SHP77 treated with DMSO at 0.1 percent for 48 hours (cell line): ENCODE measurements around the gene XIRP1.

Source experiments
- DNase-seq: peaks from one replicate; lab custom pipeline; 2025; lab: John Stamatoyannopoulos, UW

XIRP1 gene

DNA sequence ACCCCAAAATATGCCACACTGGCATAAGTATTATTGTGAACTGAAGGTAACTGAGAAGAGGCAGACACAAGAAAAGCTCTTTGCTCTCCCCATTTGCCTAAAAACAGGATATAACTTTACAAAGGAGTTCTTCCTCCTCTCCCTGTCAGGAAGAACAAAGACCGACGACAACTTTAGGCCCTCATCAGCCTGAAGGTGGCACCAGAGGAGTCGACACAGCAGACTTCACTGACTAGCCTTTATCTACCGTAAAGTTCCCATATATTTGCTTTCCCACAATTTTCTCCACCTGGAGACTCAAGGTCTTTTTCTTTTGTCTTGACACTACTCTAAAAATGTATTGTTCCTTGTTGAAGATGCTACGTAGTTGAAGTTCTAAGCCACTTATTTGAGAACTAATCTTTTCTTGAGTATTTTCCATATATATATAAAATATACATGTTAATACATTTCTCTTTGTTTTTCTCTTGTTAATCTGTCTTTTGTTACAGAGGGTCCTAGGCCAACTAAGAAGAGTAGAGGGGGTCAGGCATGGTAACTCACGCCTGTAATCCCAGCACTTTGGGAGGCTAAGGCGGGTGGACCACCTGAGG, 16.2 kb upstream of the XIRP1 start:
- DNase-seq = peak; percentile 62

- DNase-seq = peak; percentile 40
Measured at GRCh38 chr3:39207361-39208186, 15.2 kb upstream of the XIRP1 start.

- no peak for DNase-seq
Measured at GRCh38 chr3:39205919-39206516, 13.6 kb upstream of the XIRP1 start.

GRCh38 chr3:39205131-39205530, 12.7 kb upstream of the XIRP1 start:
- DNase-seq = no peak

DNA sequence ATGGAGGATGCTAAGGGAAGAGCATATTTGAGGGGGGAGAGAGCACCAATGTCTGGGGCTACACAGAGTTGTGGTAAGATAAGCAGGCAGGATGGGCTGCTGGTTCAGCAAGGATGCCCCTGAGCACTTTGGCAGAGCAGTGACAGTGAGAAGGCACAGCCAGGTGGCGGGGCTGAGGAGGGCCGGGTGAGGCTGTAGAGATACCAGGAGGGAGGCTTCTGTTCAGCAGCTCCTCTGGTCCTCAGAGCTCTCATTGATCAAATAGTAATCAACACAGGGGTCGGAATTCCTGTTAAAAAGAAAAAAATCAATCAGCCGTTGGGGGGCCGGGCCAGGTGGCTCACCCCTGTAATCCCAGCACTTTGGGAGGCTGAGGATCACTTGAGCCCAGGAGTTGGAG, 11.5 kb upstream of the XIRP1 start:
- no peak for DNase-seq

GRCh38 chr3:39203402-39203801, 11.0 kb upstream of the XIRP1 start:
- no peak for DNase-seq

- no peak for DNase-seq
Measured at GRCh38 chr3:39202094-39202493, 9.7 kb upstream of the XIRP1 start.

DNA sequence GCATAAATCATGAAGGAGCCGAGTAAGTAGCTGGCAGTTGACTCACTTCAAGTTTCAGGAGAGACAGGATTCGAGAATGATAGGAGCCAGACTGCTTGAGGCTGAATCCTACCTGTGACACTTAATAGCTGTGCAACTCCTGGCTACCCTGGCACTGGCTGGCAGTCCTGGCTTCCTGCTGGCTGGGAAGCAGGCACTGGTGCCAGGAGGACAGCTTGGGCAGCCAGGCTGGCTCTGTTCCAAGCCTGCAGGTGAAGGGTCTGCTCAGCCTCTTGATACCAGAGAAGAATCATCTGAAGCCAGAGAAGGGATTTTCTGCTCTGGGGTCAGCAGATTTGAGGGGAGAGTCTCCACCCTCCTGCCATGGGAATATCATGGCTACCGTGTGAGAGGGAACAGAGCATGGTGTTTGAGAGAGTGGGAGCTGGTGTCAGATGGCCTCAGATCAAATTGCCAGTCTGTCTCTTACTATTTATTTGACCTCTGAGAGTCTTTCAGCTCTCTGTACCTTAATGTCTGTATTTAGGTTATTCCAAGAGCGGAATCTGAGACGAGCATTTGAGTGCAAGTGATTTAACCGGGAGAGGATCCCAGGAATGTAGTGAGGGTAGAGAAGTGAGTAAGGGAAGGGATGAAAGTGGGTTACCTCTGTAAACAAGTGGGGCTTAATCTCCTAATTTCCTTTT, 4.4 kb upstream of the XIRP1 start:
- no peak for DNase-seq

- no peak for DNase-seq
Measured at GRCh38 chr3:39196034-39196433, 3.6 kb upstream of the XIRP1 start.

DNA sequence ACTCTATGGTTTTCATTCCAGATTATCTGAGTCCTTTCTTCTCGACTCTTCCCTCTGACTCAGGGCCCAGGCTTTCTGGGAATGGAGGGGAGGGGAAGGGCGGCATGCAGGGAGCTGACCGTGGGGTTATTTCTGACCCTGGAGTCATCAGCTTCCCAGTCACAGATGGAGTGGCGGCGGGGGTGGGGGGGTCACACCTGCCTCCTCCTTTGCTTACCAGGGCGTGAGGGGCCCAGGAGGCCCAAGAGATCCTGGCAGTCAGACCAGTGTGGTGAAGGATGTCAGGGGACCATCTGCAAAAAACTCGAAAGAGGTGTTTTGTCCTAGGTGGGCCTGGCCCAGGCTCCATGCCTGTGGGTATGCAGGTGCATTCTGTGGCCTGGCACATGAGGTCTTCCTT, 996 bp upstream of the XIRP1 start:
- no peak for DNase-seq

DNA sequence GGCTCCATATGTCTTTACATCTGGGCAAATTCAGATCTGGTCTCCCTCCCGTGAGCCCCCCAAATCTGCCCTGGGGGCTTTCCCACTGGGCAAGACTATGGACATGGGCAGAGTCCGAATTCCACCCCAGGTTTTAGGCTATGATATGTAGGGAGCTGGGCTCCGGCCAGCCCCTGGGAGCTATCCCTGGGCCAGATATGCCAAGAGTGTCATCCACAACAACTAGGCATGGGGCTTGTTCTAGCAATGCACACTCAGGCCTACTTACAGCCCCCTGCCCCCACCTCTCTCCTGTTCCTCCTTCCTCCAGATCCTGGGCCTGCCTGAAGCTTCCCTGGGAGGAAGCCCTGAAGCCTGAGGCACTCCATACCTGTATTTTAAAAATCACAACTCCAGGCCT, 622 bp downstream of the XIRP1 start:
- DNase-seq = no peak

GRCh38 chr3:39191111-39191510, 1.3 kb downstream of the XIRP1 start:
- no peak for DNase-seq

DNA sequence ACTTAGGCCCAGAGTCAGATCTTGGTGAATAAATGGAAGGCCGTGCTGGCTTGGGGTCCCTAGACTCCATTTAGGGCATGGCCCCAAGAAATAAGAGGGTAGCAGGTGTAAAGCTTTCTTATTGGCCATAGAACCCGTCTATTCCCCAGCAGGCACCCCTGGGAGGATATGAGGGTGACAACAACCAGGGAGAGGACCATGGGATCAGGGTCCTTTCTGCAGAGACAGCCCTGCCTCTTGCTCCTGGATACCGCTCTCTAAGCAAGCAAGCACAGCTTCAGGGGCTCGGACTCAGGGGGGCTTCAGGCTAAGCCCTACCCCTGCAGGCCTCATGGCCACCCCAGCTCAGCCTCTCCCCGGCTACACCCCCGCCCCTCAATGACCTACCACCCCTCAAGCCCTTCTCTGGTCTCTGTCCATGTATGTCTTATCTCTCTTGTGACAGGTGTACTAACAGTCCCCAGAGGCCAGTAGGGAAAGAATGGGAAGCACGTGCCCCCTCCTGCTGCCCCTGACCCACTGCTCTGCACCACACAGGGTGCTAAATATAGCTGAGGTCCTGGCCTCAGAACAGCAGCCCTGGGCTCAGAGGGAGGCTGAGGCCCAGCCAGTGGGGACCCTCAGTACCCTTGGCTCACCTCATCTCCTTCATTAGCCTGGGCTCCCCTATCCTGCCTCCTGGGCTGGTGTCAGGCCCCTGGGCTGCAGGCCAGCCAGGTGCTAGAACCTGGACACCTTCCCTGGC, 1.9 kb downstream of the XIRP1 start:
- DNase-seq = no peak

- DNase-seq = peak; percentile 86
Measured at GRCh38 chr3:39189959-39190269, 2.5 kb downstream of the XIRP1 start.

DNA sequence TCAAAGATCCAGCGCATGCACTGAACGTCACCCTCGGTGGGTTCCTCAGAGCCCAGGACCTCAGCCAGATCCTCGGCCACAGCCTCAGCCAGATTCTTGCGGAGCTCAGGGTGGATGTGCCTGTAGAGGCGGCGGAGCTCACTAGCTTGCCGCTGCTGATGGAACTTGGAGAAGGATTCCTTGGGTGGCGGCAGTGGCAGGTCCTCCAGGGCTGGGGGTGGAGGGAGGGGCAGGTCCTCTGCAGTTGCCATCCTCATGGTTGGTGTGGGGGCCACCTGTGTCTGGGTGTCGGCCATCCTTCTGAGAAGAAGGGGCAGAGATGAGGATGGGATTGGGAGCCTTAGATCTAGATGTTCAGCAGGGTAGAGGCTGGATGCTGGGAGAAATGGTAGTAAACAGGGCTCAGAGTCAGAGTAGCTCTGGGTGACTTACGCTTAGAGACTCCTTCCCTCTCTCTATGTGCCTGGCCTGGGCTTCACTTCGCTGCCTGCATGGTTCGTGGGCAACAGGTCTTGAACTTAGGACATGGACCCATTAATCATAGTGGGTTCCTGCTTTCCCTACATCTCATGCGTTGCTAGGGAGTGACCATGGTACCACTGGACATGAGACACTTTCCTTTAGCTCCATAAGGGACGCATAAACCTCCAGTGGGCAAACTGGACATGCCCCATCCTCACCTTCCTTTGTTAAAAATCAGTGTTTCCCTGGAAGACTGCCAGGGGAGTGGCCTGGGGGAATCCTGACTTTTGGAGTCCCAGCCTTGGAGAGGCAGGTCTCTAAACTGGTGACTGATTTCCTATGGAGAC, 3.0 kb downstream of the XIRP1 start:
- DNase-seq = no peak

DNA sequence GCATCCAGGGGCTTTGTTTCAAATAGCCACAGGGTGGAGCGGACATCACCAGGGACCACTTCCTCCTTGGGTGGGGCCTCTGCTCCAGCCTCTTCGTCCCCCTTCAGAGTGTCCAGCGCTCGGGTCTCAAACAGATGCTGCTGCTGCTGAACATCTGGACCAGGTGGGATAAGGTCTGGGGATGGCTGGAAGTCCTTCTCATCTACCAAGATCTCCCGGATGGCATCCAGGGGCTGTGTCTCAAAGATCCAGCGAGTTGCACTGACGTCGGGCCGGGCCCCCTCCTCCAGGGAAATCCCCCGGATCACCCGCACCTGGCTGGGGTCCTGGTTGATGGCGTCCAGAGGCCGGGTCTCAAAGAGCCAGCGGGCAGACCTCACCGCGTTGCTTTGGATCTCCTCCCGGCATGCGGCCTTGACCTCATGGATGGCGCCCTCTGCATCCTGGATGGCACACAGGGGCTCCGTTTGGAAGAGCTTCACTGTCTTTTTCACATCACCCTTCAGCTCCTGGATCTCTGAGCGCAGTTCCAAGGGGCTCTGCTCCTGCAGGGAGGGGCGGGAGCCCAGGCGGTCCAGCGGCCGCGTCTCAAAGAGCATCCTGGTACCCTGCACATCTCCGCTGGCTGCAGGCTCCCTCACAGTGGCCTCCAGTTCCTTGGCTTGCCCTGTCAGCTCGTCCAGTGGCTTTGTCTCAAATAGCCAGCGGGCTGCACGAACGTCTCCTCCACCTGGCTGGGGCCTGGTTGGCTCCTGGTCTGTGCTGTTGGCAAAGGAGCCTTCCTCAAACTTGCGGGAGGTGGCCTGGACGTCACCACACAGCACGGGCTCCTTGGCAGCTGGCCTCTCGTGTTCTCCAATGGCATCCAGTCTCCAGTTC, 3.9 kb downstream of the XIRP1 start:
- DNase-seq = no peak

DNA sequence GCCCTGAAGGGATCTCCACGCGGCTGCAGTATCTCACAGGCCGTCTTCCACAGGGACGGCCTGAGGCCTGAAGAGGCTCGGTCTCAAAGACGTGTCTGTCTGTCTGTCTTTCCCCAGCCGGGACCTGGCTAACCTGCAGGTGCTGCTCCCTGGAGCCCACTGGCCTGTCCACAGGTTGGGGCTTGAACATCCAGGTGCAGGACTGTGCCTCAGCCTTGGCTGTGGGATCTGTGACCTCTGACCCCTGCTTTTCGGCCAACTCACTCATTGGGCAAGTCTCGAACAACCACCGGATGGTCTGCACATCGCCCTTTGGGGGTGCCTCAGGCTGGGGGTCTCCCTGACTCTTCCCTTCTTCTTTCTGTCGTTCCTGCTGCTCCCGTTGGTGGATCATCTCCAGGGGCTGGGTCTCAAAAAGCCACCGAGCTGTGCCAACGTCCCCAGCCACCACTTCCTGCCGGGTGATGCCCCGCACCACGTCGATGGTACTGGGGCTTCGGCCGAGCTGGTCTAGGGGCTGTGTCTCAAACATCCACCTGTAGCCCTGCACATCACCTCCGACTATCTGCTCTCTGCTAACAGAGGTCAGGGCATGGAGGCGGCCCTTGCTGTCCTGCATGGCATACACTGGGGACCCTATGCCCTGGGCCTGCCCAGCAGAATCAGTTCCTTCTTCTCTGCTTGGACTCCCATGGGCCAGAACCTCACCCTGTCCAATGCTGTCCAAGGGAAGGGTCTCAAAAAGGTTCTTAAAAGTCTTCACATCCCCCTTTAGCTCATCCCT, 4.8 kb downstream of the XIRP1 start:
- DNase-seq = no peak

DNA sequence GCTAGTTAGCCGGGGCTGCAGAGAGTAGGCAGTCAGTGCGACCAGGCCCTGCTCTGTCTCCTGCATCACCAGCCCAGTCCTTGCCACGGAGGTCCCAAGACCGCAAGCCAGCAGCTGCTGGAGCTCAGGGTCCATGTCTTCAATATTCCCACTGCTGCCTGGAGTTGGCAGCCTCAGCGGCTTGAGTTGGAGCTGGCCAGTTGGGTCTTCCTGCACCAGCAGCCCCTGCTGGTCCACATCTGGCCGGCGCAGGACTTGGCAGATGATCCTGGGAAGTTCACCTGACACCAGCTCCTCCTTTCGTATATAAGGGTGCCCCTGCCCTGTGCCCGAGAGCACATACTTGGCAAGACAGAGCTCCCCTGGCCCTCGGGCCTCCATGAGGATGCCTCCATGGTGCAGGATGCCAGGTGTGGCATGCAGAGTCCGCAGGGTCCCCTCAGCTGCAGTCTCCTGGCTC, 5.7 kb downstream of the XIRP1 start:
- DNase-seq = no peak

GRCh38 chr3:39185959-39186691, 6.3 kb downstream of the XIRP1 start:
- no peak for DNase-seq
